HEK293 (cell line): Measurements from ENCODE around the gene NTSR1.

Source experiments
- CTCF ChIA-PET: fragments of 350-600 bp; formaldehyde crosslinking; extraction: SDS; loops from one replicate; lab custom pipeline; 2021; ENCODE audit warnings: antibody characterized with exemption; lab: Yijun Ruan, JAX
- POLR2A ChIA-PET: fragments of 300-600 bp; formaldehyde crosslinking; extraction: SDS; loops from one replicate; lab custom pipeline; 2020; ENCODE audit warnings: antibody characterized with exemption, inconsistent platforms; lab: Yijun Ruan, JAX
- H3K27ac ChIP-seq: fragments of 200-500 bp; sonication (Bioruptor generic); 2 replicates; pipeline ENCODE4 v1.5.1; 2014; ENCODE audit warnings: low read depth, low read length, control low read depth, inconsistent platforms; ENCODE audit errors: extremely low read depth
- H3K36me3 ChIP-seq, 2 experiments: fragments of 200-500 bp in 1 of 2; sonication (Bioruptor generic) in 1 of 2; 1 replicate in 1 of 2; 2 replicates in 1 of 2; pipeline ENCODE4 v1.5.1; 2014 to 2017; ENCODE audit warnings: inconsistent platforms in 2 of 2, low read length in 2 of 2; ENCODE audit not compliant: control insufficient read depth in 2 of 2, insufficient read depth in 1 of 2
- H3K4me1 ChIP-seq: fragments of 200-500 bp; sonication (Bioruptor generic); 2 replicates; pipeline ENCODE4 v1.5.1; 2014; ENCODE audit warnings: mild to moderate bottlenecking, low read length, inconsistent platforms; ENCODE audit not compliant: control insufficient read depth, insufficient read depth
- H3K4me3 ChIP-seq: 2 replicates; pipeline ENCODE4 v1.5.1; 2011; ENCODE audit warnings: low read depth, mild to moderate bottlenecking, control low read depth, low read length, moderate library complexity
- H3K9me3 ChIP-seq: fragments of 200-500 bp; sonication (Bioruptor generic); 2 replicates; pipeline ENCODE4 v1.5.1; 2014; ENCODE audit warnings: low read depth, low read length, inconsistent platforms; ENCODE audit not compliant: control insufficient read depth, insufficient read depth
- KLF17 ChIP-seq: fragments of 450-650 bp; formaldehyde crosslinking; IDR thresholded peaks from 2 replicates; pipeline ENCODE4 v1.5.1; 2016; ENCODE audit warnings: missing biosample characterization, missing genetic modification characterization
- PRDM2 ChIP-seq: fragments of 450-650 bp; formaldehyde crosslinking; IDR thresholded peaks from 2 replicates; pipeline ENCODE4 v1.5.1; 2016; ENCODE audit warnings: missing biosample characterization, missing genetic modification characterization, borderline replicate concordance
- ZBTB11 ChIP-seq: fragments of 450-650 bp; formaldehyde crosslinking; conservative IDR thresholded peaks from 2 replicates; pipeline ENCODE4 v1.5.1; 2016; ENCODE audit warnings: low read depth, missing biosample characterization, missing genetic modification characterization
- ZBTB48 ChIP-seq: fragments of 450-650 bp; formaldehyde crosslinking; IDR thresholded peaks from 2 replicates; pipeline ENCODE4 v1.5.1; 2016; ENCODE audit warnings: missing biosample characterization, missing genetic modification characterization
- ZFP69B ChIP-seq: fragments of 450-650 bp; formaldehyde crosslinking; IDR thresholded peaks from 2 replicates; pipeline ENCODE4 v1.5.1; 2016; ENCODE audit warnings: missing biosample characterization, missing genetic modification characterization
- ZIC2 ChIP-seq: fragments of 450-650 bp; formaldehyde crosslinking; IDR thresholded peaks from 2 replicates; pipeline ENCODE4 v1.5.1; 2016; ENCODE audit warnings: missing biosample characterization, missing genetic modification characterization
- ZNF132 ChIP-seq: fragments of 450-650 bp; formaldehyde crosslinking; IDR thresholded peaks from 2 replicates; pipeline ENCODE4 v1.5.1; 2017; ENCODE audit warnings: missing biosample characterization, missing genetic modification characterization, borderline replicate concordance
- ZNF16 ChIP-seq: fragments of 450-650 bp; formaldehyde crosslinking; IDR thresholded peaks from 2 replicates; pipeline ENCODE4 v1.5.1; 2016; ENCODE audit warnings: low read depth, missing biosample characterization, missing genetic modification characterization
- ZNF214 ChIP-seq: fragments of 450-650 bp; formaldehyde crosslinking; IDR thresholded peaks from 2 replicates; pipeline ENCODE4 v1.5.1; 2017; ENCODE audit warnings: missing biosample characterization, mild to moderate bottlenecking, missing genetic modification characterization, borderline replicate concordance
- ZNF292 ChIP-seq: fragments of 450-650 bp; formaldehyde crosslinking; IDR thresholded peaks from 2 replicates; pipeline ENCODE4 v1.5.1; 2016; ENCODE audit warnings: low read depth, missing biosample characterization, missing genetic modification characterization, borderline replicate concordance
- ZNF362 ChIP-seq: fragments of 450-650 bp; formaldehyde crosslinking; IDR thresholded peaks from 2 replicates; pipeline ENCODE4 v1.5.1; 2016; ENCODE audit warnings: missing biosample characterization, missing genetic modification characterization
- ZNF529 ChIP-seq: fragments of 450-650 bp; formaldehyde crosslinking; IDR thresholded peaks from 2 replicates; pipeline ENCODE4 v1.5.1; 2017; ENCODE audit warnings: missing genetic modification characterization, missing biosample characterization; ENCODE audit not compliant: insufficient replicate concordance
- ZNF558 ChIP-seq: fragments of 450-650 bp; formaldehyde crosslinking; IDR thresholded peaks from 2 replicates; pipeline ENCODE4 v1.5.1; 2016; ENCODE audit warnings: missing biosample characterization, missing genetic modification characterization
- ZNF561 ChIP-seq: fragments of 450-650 bp; IDR thresholded peaks from 2 replicates; pipeline ENCODE4 v1.5.1; 2018; ENCODE audit warnings: missing biosample characterization, missing genetic modification characterization, borderline replicate concordance
- ZNF571 ChIP-seq: fragments of 450-650 bp; formaldehyde crosslinking; IDR thresholded peaks from 2 replicates; pipeline ENCODE4 v1.5.0; 2017; ENCODE audit warnings: missing biosample characterization, missing genetic modification characterization
- ZNF623 ChIP-seq: fragments of 450-650 bp; formaldehyde crosslinking; IDR thresholded peaks from 2 replicates; pipeline ENCODE4 v1.5.1; 2016; ENCODE audit warnings: missing biosample characterization, missing genetic modification characterization
- ZNF626 ChIP-seq: fragments of 450-650 bp; sonication (Bioruptor Pico); formaldehyde crosslinking; IDR thresholded peaks from 2 replicates; pipeline ENCODE4 v1.5.1; 2018; ENCODE audit warnings: missing biosample characterization, missing genetic modification characterization, inconsistent platforms
- ZNF670 ChIP-seq: fragments of 450-650 bp; formaldehyde crosslinking; IDR thresholded peaks from 2 replicates; pipeline ENCODE4 v1.5.1; 2016; ENCODE audit warnings: missing biosample characterization, missing genetic modification characterization, low read depth
- ZNF701 ChIP-seq: fragments of 450-650 bp; formaldehyde crosslinking; IDR thresholded peaks from 2 replicates; pipeline ENCODE4 v1.5.1; 2016; ENCODE audit warnings: missing biosample characterization, missing genetic modification characterization
- ZNF747 ChIP-seq: fragments of 450-650 bp; formaldehyde crosslinking; IDR thresholded peaks from 2 replicates; pipeline ENCODE4 v1.5.1; 2016; ENCODE audit warnings: missing biosample characterization, missing genetic modification characterization
- TF ChIP-seq, protein P1 (sequence below): fragments of 450-650 bp; formaldehyde crosslinking; IDR thresholded peaks from 2 replicates; pipeline ENCODE4 v1.5.1; 2016; ENCODE audit warnings: missing biosample characterization, missing genetic modification characterization
- TF ChIP-seq, protein P2 (sequence below): fragments of 450-650 bp; formaldehyde crosslinking; IDR thresholded peaks from 2 replicates; pipeline ENCODE4 v1.5.1; 2017; ENCODE audit warnings: missing biosample characterization, missing genetic modification characterization

The NTSR1 gene

DNA sequence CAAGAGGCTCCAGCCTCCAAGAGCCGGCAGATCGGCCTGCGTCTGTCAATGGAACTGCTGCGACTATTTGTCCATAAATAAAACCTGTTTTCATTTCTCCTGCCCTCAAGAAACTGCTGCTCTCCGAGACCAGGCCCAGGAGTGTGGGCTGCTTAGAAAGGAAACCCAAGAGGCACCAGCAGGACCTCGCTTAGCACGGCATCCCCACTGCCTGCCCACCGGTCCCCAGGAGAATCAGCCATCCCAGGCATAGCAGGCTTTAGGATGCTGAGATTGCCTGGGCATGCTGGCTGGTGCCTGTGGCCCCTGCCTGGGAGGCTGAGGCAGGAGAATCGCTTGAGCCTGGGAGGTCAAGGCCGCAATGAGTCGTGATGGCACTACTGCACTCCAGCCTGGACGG lies 17.6 kb downstream of the NTSR1 start (continued):
- TF ChIP-seq ZNF747 (tag by site-specific recombination) (no peak), ZNF132 (no peak), ZNF626 (no peak), ZNF571 (no peak), ZNF670 (tag by site-specific recombination) (no peak), ZBTB11 (tag by site-specific recombination) (no peak)

GRCh38 chr20:62726716-62727583 lies 18.3 kb downstream of the NTSR1 start:
- Histone ChIP-seq H3K27ac (no peak overlapping the region), H3K36me3 (no peaks in the 10 kb centered on the region), H3K4me3 (no peak overlapping the region), H3K4me1 (no peaks in the 10 kb centered on the region), H3K9me3 (no peaks in the 10 kb centered on the region)
- ChIA-PET POLR2A (no interaction called here), CTCF (interaction anchor here (0.6 kb wide), 1 partner anchor 9 kb away, joined by 4 read pairs; no protein-coding TSS in a partner anchor)
- TF ChIP-seq, protein P1, sequence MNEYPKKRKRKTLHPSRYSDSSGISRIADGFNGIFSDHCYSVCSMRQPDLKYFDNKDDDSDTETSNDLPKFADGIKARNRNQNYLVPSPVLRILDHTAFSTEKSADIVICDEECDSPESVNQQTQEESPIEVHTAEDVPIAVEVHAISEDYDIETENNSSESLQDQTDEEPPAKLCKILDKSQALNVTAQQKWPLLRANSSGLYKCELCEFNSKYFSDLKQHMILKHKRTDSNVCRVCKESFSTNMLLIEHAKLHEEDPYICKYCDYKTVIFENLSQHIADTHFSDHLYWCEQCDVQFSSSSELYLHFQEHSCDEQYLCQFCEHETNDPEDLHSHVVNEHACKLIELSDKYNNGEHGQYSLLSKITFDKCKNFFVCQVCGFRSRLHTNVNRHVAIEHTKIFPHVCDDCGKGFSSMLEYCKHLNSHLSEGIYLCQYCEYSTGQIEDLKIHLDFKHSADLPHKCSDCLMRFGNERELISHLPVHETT (tag by site-specific recombination) = no peak
- TF ChIP-seq ZNF701 (tag by site-specific recombination) (no peak), ZNF214 (tag by site-specific recombination) (no peak), ZIC2 (no peak), ZNF362 (no peak), ZNF16 (tag by site-specific recombination) (no peak), ZFP69B (tag by site-specific recombination) (no peak), ZNF623 (tag by site-specific recombination) (no peak), ZBTB48 (tag by site-specific recombination) (no peak), PRDM2 (tag by site-specific recombination) (no peak), ZNF529 (tag by site-specific recombination) (no peak), ZNF292 (tag by site-specific recombination) (no peak), ZNF558 (tag by site-specific recombination) (no peak), KLF17 (no peak), ZNF561 (tag by site-specific recombination) (no peak)
- TF ChIP-seq, protein P2, sequence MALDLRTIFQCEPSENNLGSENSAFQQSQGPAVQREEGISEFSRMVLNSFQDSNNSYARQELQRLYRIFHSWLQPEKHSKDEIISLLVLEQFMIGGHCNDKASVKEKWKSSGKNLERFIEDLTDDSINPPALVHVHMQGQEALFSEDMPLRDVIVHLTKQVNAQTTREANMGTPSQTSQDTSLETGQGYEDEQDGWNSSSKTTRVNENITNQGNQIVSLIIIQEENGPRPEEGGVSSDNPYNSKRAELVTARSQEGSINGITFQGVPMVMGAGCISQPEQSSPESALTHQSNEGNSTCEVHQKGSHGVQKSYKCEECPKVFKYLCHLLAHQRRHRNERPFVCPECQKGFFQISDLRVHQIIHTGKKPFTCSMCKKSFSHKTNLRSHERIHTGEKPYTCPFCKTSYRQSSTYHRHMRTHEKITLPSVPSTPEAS (tag by site-specific recombination) = no peak
